GM19467 (cell line): Measurements from ENCODE around the gene EYS.

Experiments used
- ATAC-seq: cut with Tn5 transposase; IDR thresholded peaks from one replicate; pipeline ENCODE4 v1.9.1; 2021; ENCODE audit warnings: mild to moderate bottlenecking, moderate library complexity; ENCODE audit not compliant: unreplicated experiment

EYS gene

DNA sequence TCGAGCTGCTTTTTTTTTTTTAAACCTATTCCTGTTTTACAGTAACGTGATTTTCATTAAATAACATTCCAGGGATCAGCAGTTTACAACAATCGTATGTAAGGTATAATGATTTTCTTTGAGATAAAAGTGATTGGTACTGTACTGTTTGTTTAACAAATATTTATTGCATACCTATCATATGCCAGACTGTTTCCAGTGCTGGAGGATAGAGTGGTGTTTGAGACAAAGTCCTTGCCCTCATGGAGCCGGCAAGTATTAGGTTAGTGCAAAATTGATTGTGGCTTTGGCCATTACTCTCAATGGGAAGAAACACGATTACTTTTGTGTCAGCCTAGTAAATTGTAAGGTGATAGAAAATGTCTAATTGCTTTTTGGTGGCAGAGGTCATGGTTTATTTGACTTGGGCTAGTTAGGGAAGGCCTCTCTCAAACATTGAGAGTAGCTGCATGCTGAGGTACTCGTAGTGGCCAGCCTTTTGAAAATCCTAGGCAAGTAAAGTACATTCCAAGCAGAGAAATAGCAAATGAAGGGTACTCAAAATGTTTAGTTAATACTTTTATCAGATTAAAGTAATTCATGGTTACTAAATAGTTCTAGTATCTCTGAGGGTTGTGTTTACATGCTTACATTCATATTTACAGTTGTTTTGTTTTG, 2035.8 kb downstream of the EYS start:
- no peak for ATAC-seq
